NCI-H2081 treated with DMSO at 0.1 percent for 48 hours (cell line): ENCODE results near the gene PKIG.
"Not testable (repeated sequence)": the region's sequence is repeated elsewhere in the genome, so short reads cannot be mapped to it uniquely, and the experiment has no call there.

Experiments
- DNase-seq: peaks from one replicate; lab custom pipeline; 2025; lab: John Stamatoyannopoulos, UW

Gene PKIG

GRCh38 chr20:44582311-44583025 lies at the start of gene PKIG:
Gene PKIG (plus strand): TSS chr20:44582579. CDS start chr20:44614557, 31,978 bp downstream.
- no peak for DNase-seq

DNA sequence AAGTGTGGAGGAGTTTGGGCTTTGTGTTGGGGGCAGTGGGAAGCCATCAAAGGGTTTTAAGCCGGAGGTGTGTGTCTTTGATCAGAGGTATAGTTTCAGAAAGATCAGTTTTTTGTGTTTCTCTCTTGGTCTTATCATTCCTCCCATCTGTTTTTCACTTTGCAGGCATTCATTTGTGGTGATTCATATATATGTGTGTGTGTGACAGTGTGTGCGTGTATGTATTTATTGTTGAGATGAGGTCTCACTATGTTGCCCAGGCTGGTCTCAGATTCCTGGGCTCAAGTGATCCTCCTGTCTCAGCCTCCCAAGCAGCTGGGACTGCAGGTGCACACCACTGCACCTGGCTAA lies 49.4 kb upstream of the PKIG start:
- DNase-seq: no peak

DNA sequence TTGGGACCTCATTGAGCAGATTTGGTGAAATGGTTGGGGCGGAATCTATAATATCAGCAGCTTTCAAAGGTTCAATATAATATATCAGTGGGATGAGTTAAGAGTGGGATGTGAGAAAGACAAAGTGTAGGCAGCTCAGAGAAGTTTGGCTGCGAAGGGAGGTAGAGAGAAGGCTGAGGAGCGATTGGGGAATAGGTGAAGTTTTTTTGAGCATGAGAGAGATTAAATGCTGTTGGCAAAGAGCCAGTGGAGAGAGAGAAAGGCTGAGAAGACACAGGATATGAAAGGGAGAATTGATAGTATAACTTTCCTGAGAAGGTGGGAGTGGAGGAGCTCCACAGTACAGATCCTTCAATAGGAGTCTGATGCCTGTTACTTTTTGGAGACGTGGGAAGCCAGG lies 48.5 kb upstream of the PKIG start:
- DNase-seq: no peak

DNA sequence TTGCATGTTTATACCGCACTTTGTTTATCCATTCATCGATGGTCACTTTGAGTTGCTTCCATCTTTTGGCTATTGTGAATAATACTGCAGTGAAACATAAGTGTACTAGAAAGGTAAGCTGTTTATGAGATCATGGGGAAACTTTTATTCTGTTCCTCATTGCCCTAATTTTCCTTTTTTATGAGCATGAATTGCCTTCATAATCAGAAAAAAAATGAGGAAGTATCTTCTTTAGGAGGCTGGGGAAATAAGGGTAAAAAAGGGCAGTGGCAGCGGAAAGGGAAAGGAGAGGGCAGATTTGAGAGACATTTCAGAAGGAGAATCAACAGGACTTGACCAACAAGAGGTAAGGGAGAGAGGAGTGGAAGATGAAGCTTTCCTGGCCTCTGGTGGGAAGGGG lies 46.2 kb upstream of the PKIG start:
- no peak for DNase-seq

DNA sequence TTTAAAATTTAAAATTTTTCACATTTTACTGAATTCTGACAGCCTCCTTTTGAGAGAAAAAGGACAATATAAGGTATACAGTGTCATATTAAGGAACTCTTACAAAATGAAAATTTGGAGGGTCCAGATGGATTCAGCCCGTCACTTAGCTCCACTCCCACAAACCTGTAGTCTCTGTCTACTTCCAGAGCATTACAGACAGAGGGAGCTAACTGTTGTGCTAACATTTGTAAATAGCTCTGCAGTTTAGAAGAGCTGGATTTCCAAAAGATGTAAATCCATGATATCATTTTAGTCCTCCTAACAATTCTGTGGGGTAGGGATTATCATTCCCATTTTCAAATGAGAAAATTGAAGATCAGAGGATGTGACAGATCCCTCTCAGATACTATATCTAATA lies 44.4 kb upstream of the PKIG start:
- no peak for DNase-seq

DNA sequence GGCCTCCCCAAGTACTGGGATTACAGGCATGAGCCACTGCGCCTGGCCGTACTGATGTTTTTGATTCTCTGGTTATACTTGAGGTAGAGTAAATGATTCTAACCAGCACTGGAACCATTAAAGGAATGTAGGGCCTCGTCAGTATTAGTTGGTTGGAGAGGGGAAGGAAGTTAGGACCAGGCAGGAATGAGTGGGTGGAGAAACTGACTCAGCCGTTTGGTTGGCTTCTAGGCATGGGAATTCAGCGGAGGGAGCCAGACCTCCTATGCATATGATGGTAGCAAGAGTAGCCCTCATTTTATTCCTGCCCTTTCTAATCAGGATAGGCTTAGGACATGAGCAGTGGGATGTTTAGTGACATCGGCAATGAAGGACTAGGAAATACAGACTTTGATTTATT lies 41.5 kb upstream of the PKIG start:
- no peak for DNase-seq

GRCh38 chr20:44541992-44542391 lies 40.4 kb upstream of the PKIG start:
- no peak for DNase-seq

- no peak for DNase-seq
Observed at GRCh38 chr20:44542890-44543289, 39.5 kb upstream of the PKIG start.

DNA sequence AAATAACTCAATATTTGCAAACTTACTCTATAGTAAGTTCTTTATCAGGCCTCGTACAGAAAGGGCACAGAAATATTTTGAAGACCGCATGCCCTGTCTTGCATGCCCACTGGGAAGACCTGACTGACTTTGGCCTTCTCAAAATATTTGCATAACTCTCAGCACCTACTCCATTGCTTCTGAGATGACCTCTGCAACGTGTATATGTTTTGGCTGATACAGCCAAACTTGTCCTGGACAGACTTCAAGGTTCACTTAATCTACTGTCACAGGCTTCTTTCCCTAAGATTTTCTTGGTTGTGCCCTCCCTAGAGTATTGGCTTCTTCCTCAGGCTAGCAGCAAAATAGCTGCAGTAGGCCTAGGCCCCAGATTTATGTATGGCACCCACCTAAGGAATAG lies 39.0 kb upstream of the PKIG start:
- DNase-seq: no peak

- DNase-seq: no peak
Observed at GRCh38 chr20:44544263-44544662, 38.1 kb upstream of the PKIG start.

DNA sequence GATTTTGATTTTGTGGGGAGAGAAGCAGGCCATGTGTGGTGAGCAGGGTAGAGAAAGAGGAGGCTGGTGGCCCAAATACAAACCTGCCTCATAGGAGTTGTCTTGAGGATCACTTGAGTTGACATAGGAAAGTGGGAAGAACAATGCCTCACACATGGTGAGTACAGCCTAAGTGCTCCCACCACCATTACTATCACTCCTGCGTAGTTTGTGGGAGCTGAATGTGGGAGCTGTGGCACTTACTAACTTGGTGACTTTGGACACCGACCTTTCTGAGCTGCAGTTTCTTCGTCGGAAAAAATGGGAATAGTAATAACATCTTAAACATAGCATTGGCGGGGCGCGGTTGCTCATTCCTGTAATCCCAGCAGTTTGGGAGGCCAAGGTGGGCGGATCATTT lies 35.0 kb upstream of the PKIG start:
- no peak for DNase-seq

- DNase-seq: no peak
Observed at GRCh38 chr20:44549123-44549522, 33.3 kb upstream of the PKIG start.

- DNase-seq: no peak
Observed at GRCh38 chr20:44552050-44552449, 30.3 kb upstream of the PKIG start.

DNA sequence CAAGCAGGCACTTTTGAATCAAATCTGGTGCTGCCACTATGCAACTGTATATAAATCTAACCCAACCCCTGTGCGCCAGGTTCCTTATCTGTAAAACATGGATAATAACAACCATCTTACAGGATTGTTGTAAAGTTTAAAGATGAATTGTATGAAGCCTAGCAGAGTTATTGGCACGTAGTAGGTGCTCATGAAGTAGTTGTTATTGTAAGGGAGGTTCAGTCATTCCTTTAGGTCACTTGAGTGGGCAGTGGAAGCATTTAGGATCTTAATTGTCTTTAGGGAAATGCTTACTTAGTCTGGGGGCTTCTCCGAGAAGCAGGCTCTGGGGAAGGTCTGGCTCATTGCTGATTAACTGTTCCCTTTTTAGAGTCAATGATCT lies 29.8 kb upstream of the PKIG start:
- no peak for DNase-seq

- no peak for DNase-seq
Observed at GRCh38 chr20:44552950-44553908, 29.1 kb upstream of the PKIG start.

GRCh38 chr20:44559302-44559701 lies 23.1 kb upstream of the PKIG start:
- no peak for DNase-seq

GRCh38 chr20:44560229-44560628 lies 22.1 kb upstream of the PKIG start:
- DNase-seq: no peak

GRCh38 chr20:44560818-44561217 lies 21.6 kb upstream of the PKIG start:
- not testable (repeated sequence) for DNase-seq

GRCh38 chr20:44561876-44562275 lies 20.5 kb upstream of the PKIG start:
- DNase-seq: no peak

DNA sequence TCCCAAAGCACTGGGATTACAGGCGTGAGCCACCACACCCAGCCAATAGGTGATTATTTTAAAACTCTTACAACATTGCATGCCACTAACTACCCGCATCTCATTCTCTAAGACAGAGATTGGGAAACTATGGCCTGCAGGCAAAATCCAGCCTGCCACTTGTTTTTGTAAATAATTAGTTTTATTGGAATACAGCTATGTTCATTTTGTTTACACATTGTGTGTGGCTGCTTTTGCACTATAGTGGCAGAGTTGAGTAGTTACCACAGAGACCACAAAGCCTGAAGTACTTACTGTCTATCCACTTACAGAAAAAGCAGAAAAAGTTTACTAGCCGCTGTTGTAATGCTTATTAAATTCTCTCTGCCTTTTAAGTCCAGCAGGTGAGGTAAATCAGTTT lies 16.4 kb upstream of the PKIG start:
- no peak for DNase-seq

DNA sequence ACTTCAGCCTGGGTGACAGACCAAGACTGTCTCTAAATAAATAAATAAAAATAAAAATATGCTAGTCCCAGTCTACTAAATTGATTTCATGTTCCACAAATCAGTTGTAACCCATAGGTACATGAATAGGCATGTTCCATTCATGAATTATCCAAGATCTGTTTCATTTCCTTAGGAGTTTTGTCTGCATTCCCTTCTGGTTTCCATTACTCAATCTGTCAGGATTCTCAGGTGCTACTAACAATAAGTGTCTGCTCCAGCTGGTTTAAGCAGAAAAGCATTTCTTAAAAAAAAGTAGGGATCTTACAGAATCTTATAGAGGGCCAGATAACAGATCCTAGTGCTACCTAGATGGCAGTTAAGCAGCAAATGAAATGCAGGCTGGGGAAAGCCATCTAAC lies 15.6 kb upstream of the PKIG start:
- DNase-seq: no peak

- DNase-seq: no peak
Observed at GRCh38 chr20:44570367-44570766, 12.0 kb upstream of the PKIG start.

DNA sequence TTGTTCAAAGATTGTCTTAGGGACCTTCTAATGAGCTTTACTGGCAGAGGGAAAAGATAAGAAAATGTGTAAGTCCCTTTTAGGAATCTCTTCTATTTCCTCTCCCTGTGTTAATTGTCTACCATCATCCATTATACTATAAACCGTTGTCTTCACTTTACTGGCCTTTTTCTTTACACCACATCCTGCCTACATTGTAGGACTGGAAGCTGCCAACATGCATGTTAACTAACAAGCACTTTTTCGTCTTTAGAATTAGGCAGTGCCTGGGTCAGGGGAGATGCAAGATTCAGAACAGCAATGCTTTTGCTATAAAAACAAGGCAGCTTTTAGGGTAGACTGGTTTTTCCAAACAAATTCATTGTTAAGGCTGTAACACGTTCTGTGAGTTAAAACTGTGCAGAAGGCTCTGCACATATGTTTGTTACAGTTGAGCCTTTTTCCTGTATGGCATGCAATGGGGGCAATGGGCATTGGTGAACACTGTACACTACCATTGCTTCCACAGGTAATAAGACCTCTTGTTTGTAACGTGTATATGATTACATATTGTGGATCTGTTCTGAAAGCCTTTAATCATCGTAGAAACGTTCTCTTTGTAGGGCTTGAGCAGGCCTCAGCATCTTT lies 10.9 kb upstream of the PKIG start:
- no peak for DNase-seq
